Measurements from ENCODE around the gene KRABD2.

Gene KRABD2

DNA sequence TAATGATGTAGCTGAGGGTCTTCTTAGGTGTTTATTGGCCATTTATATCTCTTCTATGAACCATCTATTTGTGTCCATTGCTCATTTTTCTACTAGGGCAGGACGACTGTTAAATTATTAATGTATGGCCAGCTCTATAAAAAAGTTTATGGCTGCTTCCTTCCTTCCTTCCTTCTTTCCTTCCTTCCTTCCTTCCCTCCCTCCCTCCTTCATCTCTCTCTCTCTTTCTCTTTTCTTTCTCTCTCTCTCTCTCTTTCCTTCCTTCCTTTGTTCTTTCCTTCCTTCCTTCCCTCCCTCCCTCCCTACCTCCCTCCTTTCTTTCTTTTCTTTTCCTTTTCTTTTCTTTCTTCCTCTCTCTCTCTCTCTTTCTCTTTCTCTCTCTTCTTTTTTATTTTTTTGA is 42.0 kb upstream of the KRABD2 start:
- H3K14ac ChIP-seq (ENCODE audit: low read length in 2 of 2): no peak overlapping the region
- WGBS: 85% methylated on average over 1 of the region's 1 CpG

GRCh38 chr17:8417806-8418205 is 41.3 kb upstream of the KRABD2 start:
- Histone ChIP-seq H2BK12ac (ENCODE audit: low read length in 2 of 2) (no peak overlapping the region), H3K79me1 (replicated peaks; ENCODE audit: low read length, poor library complexity, severe bottlenecking) (no peaks in the 10 kb centered on the region), H3K27me3 (ENCODE audit: control insufficient read depth in 1 of 2, insufficient read depth in 1 of 2, low read length in 2 of 2) (peaks cover 13 to 19% of the 10 kb centered on the region in 2 experiments), H2BK120ac (ENCODE audit: low read depth, low read length) (no peak overlapping the region), H2AFZ (ENCODE audit: low read depth, low read length) (no peak overlapping the region), H4K8ac (ENCODE audit: low read length) (no peak overlapping the region), H3K9ac (ENCODE audit: low read length) (no peak overlapping the region), H2BK15ac (ENCODE audit: low read depth, poor library complexity, severe bottlenecking) (no peak overlapping the region), H3K18ac (ENCODE audit: low read depth in 1 of 2, low read length in 2 of 2) (no peak overlapping the region), H3K14ac (ENCODE audit: low read length in 2 of 2) (no peak overlapping the region), H2AK5ac (ENCODE audit: low read length, severe bottlenecking) (no peak overlapping the region), H3K4me3 (ENCODE audit: insufficient read depth in 1 of 2, low read depth in 1 of 2, low read length in 2 of 2) (no peak overlapping the region), H3K27ac (ENCODE audit: low read length, poor library complexity, severe bottlenecking) (no peak overlapping the region), H3K4me1 (ENCODE audit: control insufficient read depth, insufficient read depth, low read depth, low read length) (no peaks in the 10 kb centered on the region), H4K91ac (ENCODE audit: low read length) (no peak overlapping the region), H3K4ac (ENCODE audit: low read depth in 1 of 2, low read length in 2 of 2) (no peak overlapping the region), H3K36me3 (ENCODE audit: control insufficient read depth in 1 of 2, insufficient read depth in 2 of 2, low read depth in 1 of 2, low read length in 2 of 2) (no peaks in the 10 kb centered on the region), H3K4me2 (ENCODE audit: low read length, poor library complexity, severe bottlenecking) (no peak overlapping the region), H3K23ac (ENCODE audit: low read length in 2 of 2) (no peak overlapping the region), H2BK5ac (ENCODE audit: low read depth, low read length, poor library complexity, severe bottlenecking) (no peak overlapping the region), H3K9me3 (ENCODE audit: control insufficient read depth, low read length) (no peaks in the 10 kb centered on the region)
- 85% methylated on average over 2 of the region's 4 CpGs for WGBS
- DNase-seq: no peak

More for the DNA sequence above, 42.0 kb upstream of the KRABD2 start:
- Histone ChIP-seq H4K8ac (ENCODE audit: low read length) (no peak overlapping the region), H3K4me3 (ENCODE audit: insufficient read depth in 1 of 2, low read depth in 1 of 2, low read length in 2 of 2) (no peak overlapping the region), H3K4me2 (ENCODE audit: low read length, poor library complexity, severe bottlenecking) (no peak overlapping the region), H4K91ac (ENCODE audit: low read length) (no peak overlapping the region), H3K36me3 (ENCODE audit: control insufficient read depth in 1 of 2, insufficient read depth in 2 of 2, low read depth in 1 of 2, low read length in 2 of 2) (no peaks in the 10 kb centered on the region), H3K23ac (ENCODE audit: low read length in 2 of 2) (no peak overlapping the region), H3K27ac (ENCODE audit: low read length, poor library complexity, severe bottlenecking) (no peak overlapping the region), H3K79me1 (replicated peaks; ENCODE audit: low read length, poor library complexity, severe bottlenecking) (no peaks in the 10 kb centered on the region), H3K27me3 (ENCODE audit: control insufficient read depth in 1 of 2, insufficient read depth in 1 of 2, low read length in 2 of 2) (peaks cover 13 to 19% of the 10 kb centered on the region in 2 experiments), H3K18ac (ENCODE audit: low read depth in 1 of 2, low read length in 2 of 2) (no peak overlapping the region), H2BK5ac (ENCODE audit: low read depth, low read length, poor library complexity, severe bottlenecking) (no peak overlapping the region), H2AK5ac (ENCODE audit: low read length, severe bottlenecking) (no peak overlapping the region), H3K4ac (ENCODE audit: low read depth in 1 of 2, low read length in 2 of 2) (no peak overlapping the region), H3K4me1 (ENCODE audit: control insufficient read depth, insufficient read depth, low read depth, low read length) (no peaks in the 10 kb centered on the region), H3K9ac (ENCODE audit: low read length) (no peak overlapping the region), H2BK12ac (ENCODE audit: low read length in 2 of 2) (no peak overlapping the region), H2BK120ac (ENCODE audit: low read depth, low read length) (no peak overlapping the region), H2AFZ (ENCODE audit: low read depth, low read length) (no peak overlapping the region), H2BK15ac (ENCODE audit: low read depth, poor library complexity, severe bottlenecking) (no peak overlapping the region), H3K9me3 (ENCODE audit: control insufficient read depth, low read length) (no peaks in the 10 kb centered on the region)
- no peak for DNase-seq

- Histone ChIP-seq H3K4me3 (ENCODE audit: insufficient read depth in 1 of 2, low read depth in 1 of 2, low read length in 2 of 2) (no peak overlapping the region), H3K9ac (ENCODE audit: low read length) (no peak overlapping the region), H3K4me1 (ENCODE audit: control insufficient read depth, insufficient read depth, low read depth, low read length) (no peaks in the 10 kb centered on the region), H3K23ac (ENCODE audit: low read length in 2 of 2) (no peak overlapping the region), H3K4ac (ENCODE audit: low read depth in 1 of 2, low read length in 2 of 2) (no peak overlapping the region), H3K27ac (ENCODE audit: low read length, poor library complexity, severe bottlenecking) (no peak overlapping the region), H3K36me3 (ENCODE audit: control insufficient read depth in 1 of 2, insufficient read depth in 2 of 2, low read depth in 1 of 2, low read length in 2 of 2) (no peaks in the 10 kb centered on the region), H3K79me1 (replicated peaks; ENCODE audit: low read length, poor library complexity, severe bottlenecking) (no peaks in the 10 kb centered on the region), H2BK120ac (ENCODE audit: low read depth, low read length) (no peak overlapping the region), H2BK5ac (ENCODE audit: low read depth, low read length, poor library complexity, severe bottlenecking) (no peak overlapping the region), H3K27me3 (ENCODE audit: control insufficient read depth in 1 of 2, insufficient read depth in 1 of 2, low read length in 2 of 2) (peaks cover 13 to 20% of the 10 kb centered on the region in 2 experiments), H2BK12ac (ENCODE audit: low read length in 2 of 2) (no peak overlapping the region), H3K4me2 (ENCODE audit: low read length, poor library complexity, severe bottlenecking) (no peak overlapping the region), H4K91ac (ENCODE audit: low read length) (no peak overlapping the region), H4K8ac (ENCODE audit: low read length) (no peak overlapping the region), H2BK15ac (ENCODE audit: low read depth, poor library complexity, severe bottlenecking) (no peak overlapping the region), H3K14ac (ENCODE audit: low read length in 2 of 2) (no peak overlapping the region), H2AK5ac (ENCODE audit: low read length, severe bottlenecking) (no peak overlapping the region), H3K18ac (ENCODE audit: low read depth in 1 of 2, low read length in 2 of 2) (no peak overlapping the region), H3K9me3 (ENCODE audit: control insufficient read depth, low read length) (no peaks in the 10 kb centered on the region), H2AFZ (ENCODE audit: low read depth, low read length) (no peak overlapping the region)
- no peak for DNase-seq
Measured at GRCh38 chr17:8413938-8414337, 37.4 kb upstream of the KRABD2 start.

DNA sequence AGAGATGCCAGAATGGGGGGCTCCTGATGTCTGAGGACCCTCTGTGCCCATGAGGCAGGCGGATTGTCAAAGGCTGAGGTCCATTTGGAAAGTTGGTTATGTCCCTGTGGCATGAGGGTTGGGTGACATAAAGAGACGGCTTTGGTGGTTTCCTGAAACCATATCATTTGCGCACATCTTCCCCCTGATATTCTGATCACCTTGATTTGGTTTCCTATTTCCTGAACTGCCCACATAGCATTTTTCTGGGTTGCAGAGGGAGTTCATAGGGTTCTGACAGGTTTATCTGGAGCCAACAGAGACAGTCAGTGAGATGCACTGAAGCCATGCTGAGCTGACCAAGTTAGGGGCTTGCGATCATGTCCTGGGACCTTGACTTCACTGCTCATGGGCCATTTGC is 36.8 kb upstream of the KRABD2 start:
- Histone ChIP-seq H3K4me1 (ENCODE audit: control insufficient read depth, insufficient read depth, low read depth, low read length) (peaks cover 2% of the 10 kb centered on the region), H3K27ac (ENCODE audit: low read length, poor library complexity, severe bottlenecking) (no peak overlapping the region), H4K91ac (ENCODE audit: low read length) (no peak overlapping the region), H3K18ac (ENCODE audit: low read depth in 1 of 2, low read length in 2 of 2) (no peak overlapping the region), H3K4ac (ENCODE audit: low read depth in 1 of 2, low read length in 2 of 2) (no peak overlapping the region), H3K4me2 (ENCODE audit: low read length, poor library complexity, severe bottlenecking) (no peak overlapping the region), H3K27me3 (ENCODE audit: control insufficient read depth in 1 of 2, insufficient read depth in 1 of 2, low read length in 2 of 2) (peaks cover 13 to 20% of the 10 kb centered on the region in 2 experiments), H3K36me3 (ENCODE audit: control insufficient read depth in 1 of 2, insufficient read depth in 2 of 2, low read depth in 1 of 2, low read length in 2 of 2) (no peaks in the 10 kb centered on the region), H2BK5ac (ENCODE audit: low read depth, low read length, poor library complexity, severe bottlenecking) (no peak overlapping the region), H3K4me3 (ENCODE audit: insufficient read depth in 1 of 2, low read depth in 1 of 2, low read length in 2 of 2) (no peak overlapping the region), H3K14ac (ENCODE audit: low read length in 2 of 2) (no peak overlapping the region), H2AFZ (ENCODE audit: low read depth, low read length) (no peak overlapping the region), H3K9me3 (ENCODE audit: control insufficient read depth, low read length) (no peaks in the 10 kb centered on the region), H2BK12ac (ENCODE audit: low read length in 2 of 2) (no peak overlapping the region), H2AK5ac (ENCODE audit: low read length, severe bottlenecking) (no peak overlapping the region), H3K79me1 (replicated peaks; ENCODE audit: low read length, poor library complexity, severe bottlenecking) (no peaks in the 10 kb centered on the region), H4K8ac (ENCODE audit: low read length) (no peak overlapping the region), H3K9ac (ENCODE audit: low read length) (no peak overlapping the region), H2BK120ac (ENCODE audit: low read depth, low read length) (no peak overlapping the region), H3K23ac (ENCODE audit: low read length in 2 of 2) (no peak overlapping the region), H2BK15ac (ENCODE audit: low read depth, poor library complexity, severe bottlenecking) (no peak overlapping the region)
- DNase-seq: no peak
- 79% methylated on average over 2 of the region's 4 CpGs for WGBS
